Measurements from ENCODE around the gene BAHCC1.

Gene BAHCC1

DNA sequence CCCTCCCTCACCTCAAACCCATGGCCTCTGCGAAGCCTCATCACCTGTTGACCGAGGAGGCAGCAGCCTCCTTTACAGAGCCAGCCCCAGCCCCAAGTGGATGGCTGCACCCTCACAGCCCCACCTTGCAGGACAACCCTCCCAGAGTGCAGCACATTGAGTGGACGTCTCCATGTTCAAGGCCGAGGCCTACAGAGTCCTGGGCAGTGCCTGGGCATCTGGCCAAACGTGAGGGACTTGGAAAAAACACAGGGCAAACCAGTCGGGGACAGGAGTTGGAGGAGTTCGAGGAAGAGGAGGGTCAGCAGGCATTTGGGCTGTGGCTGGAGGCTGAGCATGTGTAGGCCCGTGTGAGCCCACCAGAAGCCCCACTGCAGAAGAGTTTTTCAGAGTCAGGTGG, 77.8 kb downstream of the BAHCC1 start:
- Histone ChIP-seq H3K36me3 (ENCODE audit: insufficient read depth, low read length) (no peaks in the 10 kb centered on the region), H3K4me3 (ENCODE audit: low read length, poor library complexity, severe bottlenecking) (peak overlapping the region; percentile 70), H3F3A (ENCODE audit: low read depth) (no peaks in the 10 kb centered on the region), H3K4me1 (ENCODE audit: insufficient read depth, low read length, poor library complexity, severe bottlenecking) (peaks cover 13% of the 10 kb centered on the region), H3K9me2 (replicated peaks; ENCODE audit: low read depth, low read length) (no peaks in the 10 kb centered on the region), H3K27me3 (ENCODE audit: insufficient read depth, low read length, poor library complexity, severe bottlenecking) (no peaks in the 10 kb centered on the region), H3K4me2 (ENCODE audit: low read depth, low read length, poor library complexity, severe bottlenecking) (peak overlapping the region; percentile 66), H2AFZ (ENCODE audit: low read length) (no peak overlapping the region), H4K20me1 (ENCODE audit: insufficient read depth, low read length, poor library complexity, severe bottlenecking) (no peaks in the 10 kb centered on the region), H3K79me2 (ENCODE audit: insufficient read depth, low read length) (peaks cover 3% of the 10 kb centered on the region; the same call in 1 of the 2 replicates), H3K9me3 (ENCODE audit: insufficient read depth, low read depth, low read length) (no peaks in the 10 kb centered on the region), H3K9ac (ENCODE audit: low read depth, low read length, poor library complexity, severe bottlenecking) (peak overlapping the region; percentile 76)
- TF ChIP-seq EZH2phosphoT487 (IDR thresholded peaks at IDR 0.05; ENCODE audit: borderline replicate concordance) = no peak
- TF ChIP-seq CTCF (conservative IDR thresholded peaks at IDR 0.05; ENCODE audit: low read length) = no peak

DNA sequence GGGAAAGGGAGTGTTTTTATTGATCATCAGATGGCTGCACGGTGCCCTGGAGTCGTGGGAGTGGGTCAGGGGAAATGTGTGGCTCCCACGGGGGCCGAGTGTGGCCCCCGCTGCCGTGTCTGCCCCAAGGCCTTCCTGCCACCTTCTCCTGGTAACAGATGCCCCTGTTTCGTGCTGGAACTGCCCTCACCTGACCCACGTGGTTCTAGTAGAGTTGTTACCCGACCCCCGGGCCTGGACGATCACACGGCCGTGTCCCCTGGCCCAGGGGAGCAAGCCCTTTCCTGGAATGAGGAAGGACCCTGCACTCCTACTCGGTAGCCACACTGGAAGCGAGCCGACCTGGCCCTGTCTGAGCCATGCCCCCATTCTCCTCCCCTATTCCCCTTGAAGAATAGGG, 79.7 kb downstream of the BAHCC1 start:
- Histone ChIP-seq H3K9ac (ENCODE audit: low read depth, low read length, poor library complexity, severe bottlenecking) (no peak overlapping the region), H2AFZ (ENCODE audit: low read length) (no peak overlapping the region), H3F3A (ENCODE audit: low read depth) (no peaks in the 10 kb centered on the region), H3K4me1 (ENCODE audit: insufficient read depth, low read length, poor library complexity, severe bottlenecking) (peaks cover 13% of the 10 kb centered on the region), H3K4me3 (ENCODE audit: low read length, poor library complexity, severe bottlenecking) (no peak overlapping the region), H4K20me1 (ENCODE audit: insufficient read depth, low read length, poor library complexity, severe bottlenecking) (no peaks in the 10 kb centered on the region), H3K9me2 (replicated peaks; ENCODE audit: low read depth, low read length) (no peaks in the 10 kb centered on the region), H3K4me2 (ENCODE audit: low read depth, low read length, poor library complexity, severe bottlenecking) (no peak overlapping the region), H3K36me3 (ENCODE audit: insufficient read depth, low read length) (no peaks in the 10 kb centered on the region), H3K27me3 (ENCODE audit: insufficient read depth, low read length, poor library complexity, severe bottlenecking) (no peaks in the 10 kb centered on the region), H3K9me3 (ENCODE audit: insufficient read depth, low read depth, low read length) (no peaks in the 10 kb centered on the region), H3K79me2 (ENCODE audit: insufficient read depth, low read length) (peaks cover 3% of the 10 kb centered on the region; the same call in 1 of the 2 replicates)
- TF ChIP-seq CTCF (conservative IDR thresholded peaks at IDR 0.05; ENCODE audit: low read length) = no peak
- TF ChIP-seq EZH2phosphoT487 (IDR thresholded peaks at IDR 0.05; ENCODE audit: borderline replicate concordance) = no peak

GRCh38 chr17:81476097-81476496, 80.8 kb downstream of the BAHCC1 start:
- peaks cover 24% of the 10 kb centered on the region for H3K4me1 ChIP-seq (ENCODE audit: insufficient read depth, low read length, poor library complexity, severe bottlenecking)
- no peak overlapping the region for H2AFZ ChIP-seq (ENCODE audit: low read length)
- no peaks in the 10 kb centered on the region for H3K9me3 ChIP-seq (ENCODE audit: insufficient read depth, low read depth, low read length)
- no peak overlapping the region for H3K4me2 ChIP-seq (ENCODE audit: low read depth, low read length, poor library complexity, severe bottlenecking)
- no peaks in the 10 kb centered on the region for H3K9me2 ChIP-seq (replicated peaks; ENCODE audit: low read depth, low read length)
- no peak for TF ChIP-seq CTCF (conservative IDR thresholded peaks at IDR 0.05; ENCODE audit: low read length)
- TF ChIP-seq EZH2phosphoT487 (IDR thresholded peaks at IDR 0.05; ENCODE audit: borderline replicate concordance) = no peak
- H3K79me2 ChIP-seq (ENCODE audit: insufficient read depth, low read length) = peaks cover 3% of the 10 kb centered on the region; the same call in 1 of the 2 replicates
- no peaks in the 10 kb centered on the region for H3K36me3 ChIP-seq (ENCODE audit: insufficient read depth, low read length)
- no peak overlapping the region for H3K4me3 ChIP-seq (ENCODE audit: low read length, poor library complexity, severe bottlenecking)
- H3K27me3 ChIP-seq (ENCODE audit: insufficient read depth, low read length, poor library complexity, severe bottlenecking) = no peaks in the 10 kb centered on the region
- no peaks in the 10 kb centered on the region for H3F3A ChIP-seq (ENCODE audit: low read depth)
- H3K9ac ChIP-seq (ENCODE audit: low read depth, low read length, poor library complexity, severe bottlenecking) = no peak overlapping the region
- H4K20me1 ChIP-seq (ENCODE audit: insufficient read depth, low read length, poor library complexity, severe bottlenecking) = no peaks in the 10 kb centered on the region
